GM18951 (cell line): Measurements from ENCODE around the gene GJC2.
"Not testable (repeated sequence)": the region's sequence is repeated elsewhere in the genome, so short reads cannot be mapped to it uniquely, and the experiment has no call there.

ENCODE experiments used
- POLR2A ChIP-seq: IDR thresholded peaks from 4 replicates; pipeline ENCODE4 v1.6.1; 2011; ENCODE audit warnings: mild to moderate bottlenecking; ENCODE audit not compliant: insufficient read length, insufficient read depth; ENCODE audit errors: extremely low read depth
- in situ Hi-C: fragments of 300-500 bp; cut with MboI; formaldehyde crosslinking; loops from one replicate; pipeline ENCODE4 v1.12.0; 2022; ENCODE audit warnings: low sequenced_read_pairs, mixed read lengths, inconsistent platforms; ENCODE audit not compliant: unreplicated experiment

Gene GJC2

GRCh38 chr1:228180271-228180958 lies 30.7 kb downstream of the GJC2 start:
- in situ Hi-C loops: no loop called here
- TF ChIP-seq POLR2A: no peak

DNA sequence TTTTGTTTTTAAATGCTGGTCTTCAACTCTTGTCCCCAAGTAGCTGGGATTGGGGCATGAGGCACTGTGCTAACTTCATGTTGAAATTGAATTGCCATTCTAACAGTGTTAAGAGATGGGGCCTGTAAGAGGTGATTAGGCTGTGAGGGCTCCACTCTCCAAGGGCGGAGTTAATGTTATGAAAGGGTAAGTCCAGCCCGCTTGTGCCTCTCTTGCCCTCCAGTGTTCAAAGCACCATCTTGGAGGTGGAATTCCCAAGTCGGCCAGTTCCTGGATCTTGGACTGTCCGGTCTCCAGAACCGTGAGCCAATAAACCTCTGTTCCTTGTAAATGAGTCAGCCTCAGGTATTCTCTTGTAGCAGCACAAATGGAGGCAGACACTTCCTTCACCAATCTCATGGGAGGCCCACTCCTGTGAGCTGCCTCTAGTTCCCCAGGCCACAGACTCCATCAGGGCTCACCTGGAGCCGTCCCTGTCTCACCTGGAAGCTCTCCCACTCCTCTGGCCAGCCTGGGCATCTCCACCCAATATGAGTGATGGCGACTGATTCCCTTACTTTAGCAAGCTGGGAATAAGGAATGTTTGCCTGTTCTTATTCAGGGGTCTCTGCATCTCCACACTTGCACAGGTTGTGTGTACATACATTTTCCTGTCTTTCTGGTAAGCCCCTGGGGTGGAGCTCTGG lies 31.4 kb downstream of the GJC2 start:
- no peak for TF ChIP-seq POLR2A
- in situ Hi-C loops: no loop called here

DNA sequence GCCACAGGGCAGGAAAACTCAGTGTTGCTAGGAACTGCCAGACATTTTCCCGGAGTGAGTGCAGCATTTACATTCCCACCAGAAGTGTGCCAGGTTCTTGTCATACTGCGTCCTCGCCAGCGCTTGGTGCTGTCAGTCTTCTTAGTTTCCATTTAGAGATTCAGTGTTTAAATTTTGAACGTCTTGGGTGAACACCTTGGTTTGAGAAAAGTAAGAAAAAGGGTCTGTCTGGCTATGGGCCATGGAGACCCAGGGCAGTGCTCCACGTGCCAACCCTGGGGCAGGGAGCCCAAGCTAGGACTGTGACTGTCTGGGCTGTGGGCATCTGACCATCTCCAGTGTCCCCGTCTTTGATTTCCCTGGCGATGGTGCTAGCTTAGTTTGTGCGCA lies 31.9 kb downstream of the GJC2 start:
- in situ Hi-C loops: no loop called here
- TF ChIP-seq POLR2A: no peak

DNA sequence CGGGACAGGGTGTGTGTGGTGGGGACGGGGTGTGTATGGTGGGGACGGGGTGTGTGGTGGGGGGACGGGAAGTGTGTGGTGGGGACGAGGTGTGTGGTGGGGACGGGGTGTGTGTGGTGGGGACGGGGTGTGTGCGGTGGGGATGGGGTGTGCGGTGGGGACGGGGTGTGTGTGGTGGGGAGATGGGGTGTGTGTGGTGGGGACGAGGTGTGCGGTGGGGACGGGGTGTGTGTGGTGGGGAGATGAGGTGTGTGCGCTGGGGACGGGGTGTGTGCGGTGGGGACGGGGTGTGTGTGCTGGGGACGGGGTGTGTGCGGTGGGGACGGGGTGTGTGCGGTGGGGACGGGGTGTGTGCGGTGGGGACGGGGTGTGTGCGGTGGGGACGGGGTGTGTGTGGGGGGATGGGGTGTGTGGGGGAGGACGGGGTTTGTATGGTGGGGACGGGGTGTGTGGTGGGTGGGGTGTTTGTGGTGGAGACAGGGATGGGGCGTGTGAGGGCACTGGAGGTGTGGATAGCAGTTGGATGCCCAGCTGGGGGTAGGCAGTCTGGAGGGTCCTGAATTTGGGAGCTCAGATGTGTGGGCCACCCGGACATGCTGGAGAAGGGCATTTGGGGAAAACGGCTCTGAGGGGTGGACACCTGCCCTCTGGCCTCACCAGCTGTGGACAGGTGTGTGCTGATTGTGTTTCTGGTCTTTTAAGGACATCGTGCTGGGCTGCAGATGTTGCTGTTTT lies 32.7 kb downstream of the GJC2 start:
- in situ Hi-C loops: no loop called here
- no peak for TF ChIP-seq POLR2A

DNA sequence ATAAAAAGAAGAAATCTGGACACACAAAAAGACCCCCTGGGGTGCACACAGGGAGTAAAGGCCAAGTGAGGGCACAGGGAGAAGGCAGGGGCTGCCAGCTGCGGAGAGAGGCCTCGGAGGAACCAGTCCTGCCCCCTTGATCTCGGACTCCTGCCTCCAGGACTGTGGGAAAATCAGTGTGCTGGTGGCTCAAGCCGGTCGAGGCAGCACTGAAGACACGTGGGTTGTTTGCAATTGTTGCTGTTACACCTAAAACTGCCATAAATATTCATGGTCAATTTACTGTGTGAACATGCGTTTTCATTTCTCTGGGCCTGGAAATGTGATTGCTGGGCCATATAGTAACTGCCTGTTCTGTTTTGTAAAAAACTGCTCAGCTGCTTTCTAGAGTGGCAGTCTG lies 34.4 kb downstream of the GJC2 start:
- TF ChIP-seq POLR2A: no peak
- in situ Hi-C loops: no loop called here

DNA sequence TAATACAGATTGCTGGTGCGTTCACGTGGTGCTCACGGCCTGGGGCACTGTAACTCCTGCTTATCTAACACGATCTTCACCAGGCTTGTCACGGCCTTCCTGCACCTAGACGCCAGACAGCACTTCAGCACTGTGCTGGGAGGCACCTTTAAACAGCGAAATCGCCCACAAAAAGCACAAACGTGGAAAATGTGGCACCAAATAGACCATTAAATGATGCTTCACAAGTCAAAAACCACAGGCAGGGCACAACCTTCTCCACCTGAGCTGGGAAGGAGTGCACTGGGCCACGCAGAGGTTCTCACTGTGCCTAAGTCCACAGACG lies 35.9 kb downstream of the GJC2 start:
- in situ Hi-C loops: no loop called here
- no peak for TF ChIP-seq POLR2A

GRCh38 chr1:228188249-228188648 lies 38.5 kb downstream of the GJC2 start:
- in situ Hi-C loops: not testable (repeated sequence)

- in situ Hi-C loops: no loop called here
- no peak for TF ChIP-seq POLR2A
Measured at GRCh38 chr1:228190182-228190581, 40.5 kb downstream of the GJC2 start.

GRCh38 chr1:228190778-228191177 lies 41.0 kb downstream of the GJC2 start:
- in situ Hi-C loops: no loop called here
- no peak for TF ChIP-seq POLR2A

DNA sequence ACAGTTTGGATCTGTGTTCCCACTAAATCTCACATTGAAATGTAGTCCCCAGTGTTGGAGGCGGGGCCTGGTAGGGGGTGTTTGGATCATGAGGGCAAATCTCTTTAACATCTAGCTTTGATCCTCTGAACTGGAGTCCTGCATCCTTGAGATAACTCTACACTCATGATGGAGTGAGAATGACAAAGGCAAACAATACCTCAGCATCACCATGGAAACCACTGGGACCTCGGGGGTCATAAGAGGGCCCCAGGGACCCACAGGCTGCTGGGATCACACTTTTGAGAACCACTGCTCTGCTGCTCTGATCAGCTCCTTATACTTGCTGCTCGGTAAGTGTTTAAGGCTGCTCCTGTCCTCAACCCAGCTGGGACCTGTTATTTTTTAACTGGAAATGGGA lies 44.7 kb downstream of the GJC2 start:
- TF ChIP-seq POLR2A: no peak
- in situ Hi-C loops: no loop called here

GRCh38 chr1:228194921-228195812 lies 45.4 kb downstream of the GJC2 start:
- in situ Hi-C loops: no loop called here
- TF ChIP-seq POLR2A: no peak

- in situ Hi-C loops: no loop called here
- no peak for TF ChIP-seq POLR2A
Measured at GRCh38 chr1:228197555-228198147, 47.9 kb downstream of the GJC2 start.
